ENCODE results near the gene ENTPD6. TPM values are rescaled to one million over a fixed set of nuclear protein-coding genes. Genes with fewer than 3 reads are reported as not detected.
"Not testable (repeated sequence)": the region's sequence is repeated elsewhere in the genome, so short reads cannot be mapped to it uniquely, and the experiment has no call there.

The ENTPD6 gene
- total RNA-seq, 1 donor from 2014 or later: 106 TPM

DNA sequence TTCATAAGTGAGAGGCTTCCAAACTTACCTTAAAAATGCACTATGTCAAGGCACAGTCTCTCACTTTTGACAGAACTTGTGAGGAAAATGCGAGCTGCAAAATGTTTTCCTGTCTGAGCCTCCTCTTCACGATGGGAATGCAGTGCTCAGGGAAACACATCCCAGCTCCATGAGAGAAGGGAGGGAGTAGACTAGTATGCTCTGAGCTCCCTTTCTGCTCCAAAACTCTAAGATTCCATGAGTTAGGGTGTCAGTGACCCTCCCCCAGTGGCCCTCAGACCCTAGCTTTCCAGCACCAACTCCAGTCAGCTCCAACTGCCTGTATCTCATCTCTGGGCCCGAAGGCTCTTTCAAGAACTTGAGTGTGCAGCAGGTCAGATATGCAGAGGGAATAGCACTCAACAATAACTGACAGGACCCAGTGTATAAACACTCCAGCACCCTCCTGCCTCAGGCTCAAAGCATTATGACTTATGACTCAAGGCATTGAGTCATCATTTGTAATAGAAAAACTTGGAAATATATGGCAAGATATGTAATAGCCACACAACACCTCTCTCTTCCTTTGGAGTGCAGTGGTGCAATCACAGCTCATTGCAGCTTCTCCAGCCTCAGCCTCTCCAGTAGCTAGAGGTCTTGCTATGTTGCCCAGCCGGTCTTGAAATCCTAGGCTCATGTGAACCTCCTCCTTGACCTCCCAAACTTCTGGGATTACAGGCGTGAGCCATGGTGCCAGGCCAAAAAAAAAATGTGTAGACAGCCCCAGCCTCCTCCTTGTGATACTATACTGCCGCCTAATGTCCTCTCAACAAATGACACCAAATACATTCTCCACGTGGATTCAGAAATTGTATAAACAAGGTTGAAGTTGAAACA is 16.7 kb upstream of the ENTPD6 start:
- peaks cover 27% of the 10 kb centered on the region for H3K9me3 ChIP-seq (replicated peaks)
- H3K36me3 ChIP-seq: no peaks in the 10 kb centered on the region
- no peaks in the 10 kb centered on the region for H3K27me3 ChIP-seq (ENCODE audit: low read depth)
- H3K27ac ChIP-seq (replicated peaks): no peak overlapping the region
- no peak for DNase-seq
- TF ChIP-seq, protein P1, sequence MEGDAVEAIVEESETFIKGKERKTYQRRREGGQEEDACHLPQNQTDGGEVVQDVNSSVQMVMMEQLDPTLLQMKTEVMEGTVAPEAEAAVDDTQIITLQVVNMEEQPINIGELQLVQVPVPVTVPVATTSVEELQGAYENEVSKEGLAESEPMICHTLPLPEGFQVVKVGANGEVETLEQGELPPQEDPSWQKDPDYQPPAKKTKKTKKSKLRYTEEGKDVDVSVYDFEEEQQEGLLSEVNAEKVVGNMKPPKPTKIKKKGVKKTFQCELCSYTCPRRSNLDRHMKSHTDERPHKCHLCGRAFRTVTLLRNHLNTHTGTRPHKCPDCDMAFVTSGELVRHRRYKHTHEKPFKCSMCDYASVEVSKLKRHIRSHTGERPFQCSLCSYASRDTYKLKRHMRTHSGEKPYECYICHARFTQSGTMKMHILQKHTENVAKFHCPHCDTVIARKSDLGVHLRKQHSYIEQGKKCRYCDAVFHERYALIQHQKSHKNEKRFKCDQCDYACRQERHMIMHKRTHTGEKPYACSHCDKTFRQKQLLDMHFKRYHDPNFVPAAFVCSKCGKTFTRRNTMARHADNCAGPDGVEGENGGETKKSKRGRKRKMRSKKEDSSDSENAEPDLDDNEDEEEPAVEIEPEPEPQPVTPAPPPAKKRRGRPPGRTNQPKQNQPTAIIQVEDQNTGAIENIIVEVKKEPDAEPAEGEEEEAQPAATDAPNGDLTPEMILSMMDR (IDR thresholded peaks at IDR 0.05; ENCODE audit: borderline replicate concordance): peak; percentile 80
- peaks cover 6% of the 10 kb centered on the region for H3K4me1 ChIP-seq
- no peak overlapping the region for H3K4me3 ChIP-seq
- intact Hi-C loops (cut with micrococcal nuclease): loop anchor here (10.0 kb wide), 1 partner anchor 184 kb away; the partner anchor contains the start of gene APMAP

DNA sequence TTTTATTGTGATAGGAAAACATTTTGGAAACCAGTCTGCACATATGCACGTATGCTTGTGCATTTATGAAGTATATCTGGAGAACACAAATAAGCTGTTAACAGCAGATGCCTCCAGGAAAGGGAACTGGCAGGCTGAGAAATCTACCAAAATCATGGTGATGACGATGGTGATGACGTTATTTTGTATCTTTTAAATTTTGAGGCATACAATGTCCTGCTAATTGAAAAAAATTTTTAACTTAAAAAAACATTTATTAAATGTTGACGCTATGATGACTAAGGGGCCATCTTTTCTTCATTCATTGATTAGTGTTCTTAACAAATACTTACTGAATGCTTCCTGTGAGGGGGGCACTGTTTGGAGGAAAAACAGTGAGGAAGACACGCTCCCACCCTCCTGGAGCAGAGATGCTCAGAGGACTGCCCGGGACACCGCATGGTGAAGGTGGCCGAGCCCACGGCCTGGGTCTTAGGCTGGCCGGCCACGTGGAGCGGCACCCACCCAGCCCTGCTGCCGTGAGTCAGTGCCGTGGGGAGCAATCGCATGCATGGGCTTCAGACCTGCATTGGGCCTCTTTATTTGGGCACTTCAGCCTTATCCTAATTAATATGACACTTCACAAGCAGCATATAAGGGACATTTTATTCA is 15.9 kb upstream of the ENTPD6 start:
- peaks cover 6% of the 10 kb centered on the region for H3K4me1 ChIP-seq
- H3K27ac ChIP-seq (replicated peaks): no peak overlapping the region
- H3K9me3 ChIP-seq (replicated peaks): peaks cover 29% of the 10 kb centered on the region
- H3K36me3 ChIP-seq: no peaks in the 10 kb centered on the region
- TF ChIP-seq, protein P1 (IDR thresholded peaks at IDR 0.05; ENCODE audit: borderline replicate concordance): no peak
- H3K4me3 ChIP-seq: no peak overlapping the region
- intact Hi-C loops (cut with micrococcal nuclease): loop anchor here (10.0 kb wide), 1 partner anchor 185 kb away; the partner anchor contains the start of gene APMAP
- no peak for DNase-seq
- no peaks in the 10 kb centered on the region for H3K27me3 ChIP-seq (ENCODE audit: low read depth)

DNA sequence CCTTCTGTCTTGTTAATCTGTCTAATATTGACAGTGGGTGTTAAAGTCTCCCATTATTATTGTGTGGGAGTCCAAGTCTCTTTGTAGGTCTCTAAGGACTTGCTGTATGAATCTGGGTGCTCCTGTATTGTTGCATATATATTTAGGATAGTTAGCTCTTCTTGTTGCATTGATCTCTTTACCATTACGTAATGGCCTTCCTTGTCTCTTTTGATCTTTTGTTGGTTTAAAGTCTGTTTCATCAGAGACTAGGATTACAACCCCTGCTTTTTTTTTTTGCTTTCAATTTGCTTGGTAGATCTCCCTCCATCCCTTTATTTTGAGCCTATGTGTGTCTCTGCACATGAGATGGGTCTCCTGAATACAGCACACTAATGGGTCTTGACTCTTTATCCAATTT is 11.1 kb upstream of the ENTPD6 start:
- intact Hi-C loops (cut with micrococcal nuclease); H3K27me3 ChIP-seq (ENCODE audit: low read depth); H3K4me3 ChIP-seq; H3K27ac ChIP-seq (replicated peaks); H3K4me1 ChIP-seq; DNase-seq; H3K36me3 ChIP-seq: not testable (repeated sequence)
- H3K9me3 ChIP-seq (replicated peaks): peaks cover 34% of the 10 kb centered on the region

DNA sequence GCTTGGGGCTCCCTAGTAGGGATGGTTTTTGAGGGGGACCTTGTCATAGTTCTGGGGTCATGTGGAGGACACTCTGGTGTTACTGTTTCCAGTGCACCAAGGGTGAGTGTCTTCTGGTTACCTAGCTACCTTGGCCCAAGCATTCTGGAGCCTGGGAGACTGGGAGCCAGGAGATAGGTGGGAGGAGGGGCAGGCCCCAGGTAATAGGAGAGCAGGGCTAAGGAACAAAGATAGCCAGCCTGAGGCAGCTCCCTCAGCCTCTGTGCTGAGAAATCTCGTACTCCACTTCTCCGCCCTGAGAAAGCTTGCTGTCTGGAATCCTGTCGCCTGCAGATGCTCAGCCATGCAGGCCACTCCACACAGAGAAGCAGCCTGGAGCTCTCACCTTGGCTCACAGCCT is 8.3 kb upstream of the ENTPD6 start:
- Histone ChIP-seq H3K27me3 (ENCODE audit: low read depth) (no peaks in the 10 kb centered on the region), H3K27ac (replicated peaks) (no peak overlapping the region), H3K4me1 (peaks cover 17% of the 10 kb centered on the region), H3K9me3 (replicated peaks) (peaks cover 23% of the 10 kb centered on the region), H3K36me3 (peaks cover 9% of the 10 kb centered on the region), H3K4me3 (no peak overlapping the region)
- intact Hi-C loops (cut with micrococcal nuclease): no loop called here
- TF ChIP-seq, protein P1 (IDR thresholded peaks at IDR 0.05; ENCODE audit: borderline replicate concordance): no peak
- no peak for DNase-seq

DNA sequence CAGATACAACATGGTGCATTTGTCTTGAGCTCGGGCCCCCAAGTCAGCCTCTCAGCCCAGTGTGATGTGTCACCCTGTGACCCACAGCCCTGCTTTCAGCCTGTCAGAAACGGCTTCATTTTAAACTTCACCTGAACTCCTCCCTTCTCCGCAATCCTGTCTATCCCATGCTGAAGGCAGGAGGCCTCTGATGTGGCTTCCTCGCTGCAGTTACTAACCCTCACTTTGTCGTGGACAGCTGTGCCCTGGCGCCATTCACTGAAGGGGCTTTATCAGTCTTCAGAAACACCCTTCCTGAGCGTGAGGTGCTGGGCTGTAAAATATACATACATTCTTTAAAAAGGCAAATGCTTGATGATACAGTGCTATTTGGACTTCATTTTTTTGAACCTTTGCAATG is 7.9 kb upstream of the ENTPD6 start:
- no peak for DNase-seq
- intact Hi-C loops (cut with micrococcal nuclease): no loop called here
- peaks cover 19% of the 10 kb centered on the region for H3K9me3 ChIP-seq (replicated peaks)
- peaks cover 9% of the 10 kb centered on the region for H3K36me3 ChIP-seq
- no peak overlapping the region for H3K4me3 ChIP-seq
- H3K27ac ChIP-seq (replicated peaks): no peak overlapping the region
- H3K27me3 ChIP-seq (ENCODE audit: low read depth): no peaks in the 10 kb centered on the region
- TF ChIP-seq, protein P1 (IDR thresholded peaks at IDR 0.05; ENCODE audit: borderline replicate concordance): no peak
- H3K4me1 ChIP-seq: peaks cover 19% of the 10 kb centered on the region

DNA sequence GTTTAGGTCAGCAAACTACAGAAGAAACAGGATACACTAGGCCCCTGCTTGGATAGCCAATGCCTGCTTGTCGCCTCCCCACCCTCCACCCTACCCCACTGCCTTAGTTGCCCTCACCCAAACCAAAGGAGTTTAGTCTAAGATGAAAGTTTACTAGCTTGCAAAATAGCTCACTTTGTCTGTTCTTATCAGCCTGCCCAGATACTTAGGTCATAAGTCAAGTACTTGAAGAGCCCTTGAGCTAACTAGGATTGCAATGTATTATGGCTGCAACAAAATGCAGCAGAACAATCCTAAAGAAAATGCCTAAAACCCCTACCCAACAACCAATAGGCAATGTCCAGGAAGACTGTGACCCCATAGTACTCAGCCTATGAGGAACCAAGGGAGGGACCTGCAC is 7.3 kb upstream of the ENTPD6 start:
- intact Hi-C loops (cut with micrococcal nuclease): no loop called here
- peaks cover 13% of the 10 kb centered on the region for H3K9me3 ChIP-seq (replicated peaks)
- H3K27me3 ChIP-seq (ENCODE audit: low read depth): no peaks in the 10 kb centered on the region
- no peak overlapping the region for H3K27ac ChIP-seq (replicated peaks)
- H3K4me3 ChIP-seq: no peak overlapping the region
- peaks cover 19% of the 10 kb centered on the region for H3K4me1 ChIP-seq
- H3K36me3 ChIP-seq: peaks cover 9% of the 10 kb centered on the region
- TF ChIP-seq, protein P1 (IDR thresholded peaks at IDR 0.05; ENCODE audit: borderline replicate concordance): no peak
- no peak for DNase-seq
